ENCODE results near the gene DPH3.

DNA sequence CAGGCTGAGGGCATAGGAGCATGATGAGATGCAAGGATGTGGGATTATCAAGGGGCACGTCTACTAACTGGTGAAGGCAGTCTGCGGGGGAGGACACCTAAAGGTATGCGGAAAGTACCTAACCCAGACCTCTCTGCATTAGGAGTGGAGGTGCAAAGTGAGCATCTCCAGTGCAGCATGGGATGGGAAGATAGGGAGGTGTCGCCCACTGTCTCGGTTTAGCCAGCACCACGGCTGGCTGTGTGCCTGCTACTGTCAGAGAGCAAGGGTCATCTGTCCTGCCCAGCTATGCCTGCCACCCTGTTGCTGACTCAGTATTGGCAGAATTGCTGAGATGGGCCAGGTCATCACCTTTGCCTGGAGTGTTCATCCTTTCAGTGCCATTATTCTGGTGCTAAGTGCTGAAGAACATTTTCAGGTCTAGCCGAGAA is 40.4 kb upstream of the DPH3 start:
- TF ChIP-seq CTCF (IDR thresholded peaks at IDR 0.05) (no peak), POLR2A (IDR thresholded peaks at IDR 0.05) (no peak), EP300 (IDR thresholded peaks at IDR 0.05) (no peak), POLR2AphosphoS5 (IDR thresholded peaks at IDR 0.05) (no peak)
